Activated CD8-positive, alpha-beta memory T cell treated with anti-CD3 and anti-CD28 coated beads, Interleukin-2, amount 10 ng/mL, durations not matched to agents 7 days and 5 days (primary cell): ENCODE results near the gene CAMTA1. TPM values are rescaled to one million over a fixed set of nuclear protein-coding genes. Genes with fewer than 3 reads are reported as not detected.

Experiments
- ATAC-seq: fragments of 150-1000 bp; cut with Tn5 transposase; one replicate; pipeline ENCODE4 v1.10.0; 2021; ENCODE audit warnings: moderate library complexity
- CTCF ChIA-PET: fragments of 350-600 bp; sonication (Branson Sonifier 250); formaldehyde crosslinking; loops from one replicate; lab custom pipeline; 2021; ENCODE audit warnings: antibody characterized with exemption; lab: Charles Lee
- DNase-seq: peaks from one replicate; pipeline ENCODE4 v3.0.0-alpha.2; 2020
- H3K27ac Mint-ChIP-seq: one replicate; pipeline ENCODE4 v1.8.0; 2021; ENCODE audit warnings: mild to moderate bottlenecking, mixed read lengths
- H3K27me3 Mint-ChIP-seq: one replicate; pipeline ENCODE4 v1.8.0; 2021; ENCODE audit warnings: mixed read lengths
- H3K36me3 Mint-ChIP-seq: one replicate; pipeline ENCODE4 v1.8.0; 2021; ENCODE audit warnings: mild to moderate bottlenecking, mixed read lengths
- H3K4me1 Mint-ChIP-seq: one replicate; pipeline ENCODE4 v1.8.0; 2021; ENCODE audit warnings: mixed read lengths
- H3K4me3 Mint-ChIP-seq: one replicate; pipeline ENCODE4 v1.8.0; 2021; ENCODE audit warnings: mild to moderate bottlenecking, moderate library complexity, mixed read lengths
- H3K9me3 Mint-ChIP-seq: one replicate; pipeline ENCODE4 v1.8.0; 2022; ENCODE audit warnings: low read depth, mixed read lengths
- total RNA-seq, 2 experiments: library from RNA; stranded (reverse); gene quantifications; one replicate each; pipeline ENCODE4 v1.2.3, GENCODE V29; 2021

Gene CAMTA1
- total RNA-seq, 2 experiments from 2014 or later = 42.8 to 43.2 TPM

DNA sequence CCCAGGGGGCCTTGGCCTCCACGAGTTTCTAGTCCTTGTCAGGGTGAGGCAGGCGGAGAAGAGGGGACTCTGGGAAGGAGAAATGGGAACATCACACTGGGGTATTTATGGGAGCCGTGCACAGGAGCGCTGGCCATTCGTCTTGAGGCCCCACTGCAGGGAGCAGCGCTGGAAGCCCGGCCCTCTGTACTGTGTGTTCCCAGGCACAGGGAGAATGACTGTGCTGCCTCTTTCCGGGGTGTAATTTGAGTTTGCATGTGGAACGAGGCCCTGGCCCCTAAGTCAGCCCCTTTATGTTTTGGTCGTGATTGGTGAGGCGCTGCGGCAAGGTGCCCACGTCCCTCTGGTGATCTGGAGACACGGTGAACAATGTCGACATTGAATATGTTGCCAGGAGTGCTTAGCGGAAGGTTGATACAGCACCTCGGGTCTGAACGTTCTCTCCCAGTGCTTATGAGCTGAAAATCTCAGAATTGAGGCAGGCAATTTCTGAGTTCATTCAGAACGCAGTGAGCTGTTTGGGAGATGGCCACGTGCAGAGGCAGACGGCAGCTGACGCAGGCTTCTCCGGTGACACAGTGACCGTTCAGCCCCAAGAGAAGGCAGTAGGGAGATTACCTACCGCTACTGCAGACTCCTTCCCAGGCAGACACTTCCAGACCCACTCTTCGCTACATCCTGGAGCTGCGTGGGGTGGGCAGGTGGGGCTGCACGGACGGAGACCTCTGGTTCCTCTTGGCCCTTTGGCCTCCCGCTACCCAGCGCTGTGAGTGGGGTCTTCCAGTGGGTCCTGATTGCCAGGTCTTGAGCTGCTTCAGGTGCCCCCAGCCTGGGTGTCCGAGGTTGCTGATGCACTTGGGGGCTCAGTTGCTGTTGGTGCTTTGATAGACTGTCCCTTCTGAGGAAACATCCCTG lies 265.8 kb downstream of the CAMTA1 start:
- Mint-ChIP-seq H3K27me3 (no peaks in the 10 kb centered on the region), H3K9me3 (no peaks in the 10 kb centered on the region), H3K36me3 (no peaks in the 10 kb centered on the region), H3K4me1 (no peaks in the 10 kb centered on the region), H3K4me3 (no peak overlapping the region), H3K27ac (no peak overlapping the region)
- ATAC-seq (no peak), DNase-seq (no peak)
- CTCF ChIA-PET = no interaction called here

GRCh38 chr1:7052701-7053100 lies 267.4 kb downstream of the CAMTA1 start:
- no peak overlapping the region for H3K4me3 Mint-ChIP-seq
- no peaks in the 10 kb centered on the region for H3K27me3 Mint-ChIP-seq
- ATAC-seq (no peak), DNase-seq (no peak)
- H3K36me3 Mint-ChIP-seq = no peaks in the 10 kb centered on the region
- CTCF ChIA-PET = no interaction called here
- H3K27ac Mint-ChIP-seq = no peak overlapping the region
- no peaks in the 10 kb centered on the region for H3K4me1 Mint-ChIP-seq
- H3K9me3 Mint-ChIP-seq = no peaks in the 10 kb centered on the region

- Mint-ChIP-seq H3K27ac (no peak overlapping the region), H3K27me3 (no peaks in the 10 kb centered on the region), H3K36me3 (no peaks in the 10 kb centered on the region), H3K4me3 (no peak overlapping the region), H3K9me3 (no peaks in the 10 kb centered on the region), H3K4me1 (no peaks in the 10 kb centered on the region)
- DNase-seq (no peak), ATAC-seq (no peak)
- CTCF ChIA-PET = no interaction called here
Measured at GRCh38 chr1:7060745-7061144, 275.5 kb downstream of the CAMTA1 start.

DNA sequence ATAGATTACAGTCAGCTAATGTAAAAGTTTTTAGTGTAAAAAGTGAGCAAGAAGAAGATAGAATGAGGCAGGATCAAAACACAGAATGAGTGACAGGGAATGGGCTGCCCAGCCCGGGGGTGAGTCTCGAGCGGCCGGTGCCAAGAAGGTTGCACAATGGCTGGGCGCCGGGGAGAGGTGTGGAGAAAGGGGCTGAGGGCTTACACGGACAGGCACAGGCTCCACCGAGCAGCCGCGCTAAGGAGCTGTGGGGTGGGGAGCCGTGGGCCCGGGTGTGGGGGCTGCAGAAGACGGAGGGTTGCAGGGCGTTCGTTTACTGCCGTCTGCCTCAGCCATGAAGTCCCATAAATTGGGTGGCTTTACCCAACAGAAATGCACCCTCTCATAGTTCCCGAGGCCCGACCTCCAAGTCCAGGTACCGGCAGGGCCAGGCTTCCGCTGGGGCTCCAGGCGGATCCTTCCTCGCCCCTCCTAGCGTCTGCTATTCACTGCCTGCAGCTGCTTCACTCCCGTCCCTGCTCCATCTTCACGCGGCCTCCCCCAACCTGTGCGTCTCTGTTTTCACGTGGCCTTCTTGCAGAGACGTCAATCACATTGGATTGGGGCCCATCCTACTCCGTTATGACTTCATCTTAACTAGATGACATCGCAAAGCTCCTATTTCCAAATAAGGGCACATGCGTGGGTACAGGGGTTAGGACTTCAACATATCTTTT lies 277.2 kb downstream of the CAMTA1 start:
- Mint-ChIP-seq H3K36me3 (no peaks in the 10 kb centered on the region), H3K4me3 (no peak overlapping the region), H3K27ac (no peak overlapping the region), H3K4me1 (no peaks in the 10 kb centered on the region), H3K9me3 (no peaks in the 10 kb centered on the region), H3K27me3 (no peaks in the 10 kb centered on the region)
- CTCF ChIA-PET = no interaction called here
- ATAC-seq (no peak), DNase-seq (no peak)

- no peaks in the 10 kb centered on the region for H3K9me3 Mint-ChIP-seq
- H3K4me1 Mint-ChIP-seq = no peaks in the 10 kb centered on the region
- no peak overlapping the region for H3K4me3 Mint-ChIP-seq
- CTCF ChIA-PET = no interaction called here
- no peak overlapping the region for H3K27ac Mint-ChIP-seq
- H3K36me3 Mint-ChIP-seq = no peaks in the 10 kb centered on the region
- DNase-seq = no peak
- ATAC-seq = no peak
- H3K27me3 Mint-ChIP-seq = no peaks in the 10 kb centered on the region
Measured at GRCh38 chr1:7063981-7064380, 278.7 kb downstream of the CAMTA1 start.

GRCh38 chr1:7068552-7068951 lies 283.3 kb downstream of the CAMTA1 start:
- CTCF ChIA-PET = interaction anchor here (0.8 to 3.1 kb wide), 2 partner anchors 26 to 350 kb away, joined by 3 to 12 read pairs; no protein-coding TSS in a partner anchor
- H3K27ac Mint-ChIP-seq = no peak overlapping the region
- H3K4me3 Mint-ChIP-seq = no peak overlapping the region
- peaks cover 2% of the 10 kb centered on the region for H3K4me1 Mint-ChIP-seq
- DNase-seq (no peak), ATAC-seq (no peak)
- H3K9me3 Mint-ChIP-seq = no peaks in the 10 kb centered on the region
- H3K36me3 Mint-ChIP-seq = no peaks in the 10 kb centered on the region
- peaks cover 10% of the 10 kb centered on the region for H3K27me3 Mint-ChIP-seq

DNA sequence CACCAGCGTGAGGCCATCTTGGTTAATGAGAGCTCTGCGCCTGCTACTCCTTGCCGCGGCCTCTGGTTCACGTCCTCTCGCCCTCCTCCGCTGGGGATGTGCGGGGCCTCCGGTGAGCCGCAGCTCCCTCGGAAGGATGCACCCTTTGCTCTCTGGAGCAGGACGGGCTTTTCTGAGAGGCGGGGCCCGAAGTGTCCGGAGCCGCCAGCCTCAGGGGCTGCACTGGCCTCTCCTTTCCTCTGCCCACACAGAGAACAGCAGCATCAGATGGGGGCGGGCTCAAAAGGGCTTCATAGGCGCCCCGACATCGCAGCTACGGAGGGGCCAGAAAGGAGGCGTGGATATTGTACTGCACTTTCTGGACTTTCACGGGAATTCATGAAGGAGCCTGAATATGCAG lies 284.7 kb downstream of the CAMTA1 start:
- no peaks in the 10 kb centered on the region for H3K9me3 Mint-ChIP-seq

DNA sequence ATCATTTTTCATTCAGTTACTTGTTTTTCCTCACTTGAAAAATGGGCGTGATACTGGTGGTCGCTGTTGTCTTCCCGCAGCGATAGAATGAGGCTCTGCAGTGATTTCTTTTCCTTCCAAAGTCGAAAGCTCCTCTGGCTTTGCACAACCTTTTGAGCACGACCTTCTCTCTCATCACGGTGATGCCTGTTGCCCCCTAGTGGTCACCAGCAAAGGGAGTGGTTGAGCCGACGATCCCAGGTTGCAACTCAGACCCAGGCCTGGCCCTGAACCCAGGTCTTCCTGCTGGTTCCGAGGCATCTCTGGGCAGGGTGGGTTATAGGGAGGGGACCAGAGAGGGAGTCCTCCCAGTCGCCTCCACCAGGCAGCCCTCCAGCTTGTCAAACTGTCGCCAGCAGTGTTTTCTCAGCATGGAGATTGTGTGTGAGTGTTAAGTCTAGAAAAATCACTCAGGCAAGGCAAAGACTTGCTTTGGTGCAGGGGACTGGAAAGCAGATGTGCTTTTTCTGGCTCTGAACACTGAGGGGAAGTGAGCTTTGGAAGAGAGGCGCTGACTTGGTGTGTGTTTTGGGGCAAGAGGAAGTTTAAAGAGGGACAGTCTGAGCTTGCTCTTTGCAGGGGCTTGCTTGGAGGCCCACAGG lies 285.3 kb downstream of the CAMTA1 start:
- DNase-seq (peak; percentile 64), ATAC-seq (peak; percentile 67)

More for the DNA sequence above, 284.7 kb downstream of the CAMTA1 start:
- H3K27me3 Mint-ChIP-seq = peaks cover 10% of the 10 kb centered on the region
- no peak overlapping the region for H3K4me3 Mint-ChIP-seq
- DNase-seq (no peak), ATAC-seq (no peak)
- H3K27ac Mint-ChIP-seq = no peak overlapping the region
- peaks cover 2% of the 10 kb centered on the region for H3K4me1 Mint-ChIP-seq
- CTCF ChIA-PET = interaction anchor here (0.6 to 3.1 kb wide), 16 partner anchors 9 to 351 kb away, joined by 3 to 12 read pairs (median 3); no protein-coding TSS in a partner anchor
- H3K36me3 Mint-ChIP-seq = no peaks in the 10 kb centered on the region

DNA sequence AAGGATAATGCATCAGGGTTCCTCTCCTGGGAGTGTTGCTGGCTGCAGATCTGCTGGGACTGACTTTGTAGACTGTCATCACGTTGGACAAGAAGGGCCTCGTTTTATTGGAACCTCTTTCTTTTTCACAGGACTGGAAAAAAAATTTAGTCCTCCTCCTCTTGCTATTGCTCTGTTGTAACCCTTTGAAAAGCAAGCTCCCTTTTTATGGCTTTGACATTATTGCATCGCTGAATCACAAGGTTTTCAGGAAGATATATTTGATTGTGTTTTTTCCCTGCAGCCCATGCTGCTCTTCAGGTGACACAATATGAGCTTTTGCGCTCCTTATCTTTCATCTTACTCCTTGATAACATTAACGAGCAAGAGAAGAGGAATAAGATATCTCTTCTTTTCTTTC lies 290.9 kb downstream of the CAMTA1 start:
- H3K27ac Mint-ChIP-seq = no peak overlapping the region
- CTCF ChIA-PET = no interaction called here
- H3K27me3 Mint-ChIP-seq = no peaks in the 10 kb centered on the region
- no peak overlapping the region for H3K4me3 Mint-ChIP-seq
- no peaks in the 10 kb centered on the region for H3K36me3 Mint-ChIP-seq
- no peaks in the 10 kb centered on the region for H3K4me1 Mint-ChIP-seq
- DNase-seq (no peak), ATAC-seq (no peak)
- no peaks in the 10 kb centered on the region for H3K9me3 Mint-ChIP-seq

More for the DNA sequence above, 285.3 kb downstream of the CAMTA1 start:
- Mint-ChIP-seq H3K27me3 (peaks cover 10% of the 10 kb centered on the region), H3K4me1 (peaks cover 2% of the 10 kb centered on the region), H3K27ac (no peak overlapping the region), H3K4me3 (no peak overlapping the region), H3K9me3 (no peaks in the 10 kb centered on the region), H3K36me3 (no peaks in the 10 kb centered on the region)
- CTCF ChIA-PET = interaction anchor here (0.6 to 3.1 kb wide), 16 partner anchors 8 to 352 kb away, joined by 3 to 12 read pairs (median 3); no protein-coding TSS in a partner anchor

GRCh38 chr1:7076572-7076971 lies 291.3 kb downstream of the CAMTA1 start:
- Mint-ChIP-seq H3K9me3 (no peaks in the 10 kb centered on the region), H3K36me3 (no peaks in the 10 kb centered on the region), H3K4me3 (no peak overlapping the region), H3K4me1 (no peaks in the 10 kb centered on the region), H3K27me3 (no peaks in the 10 kb centered on the region), H3K27ac (no peak overlapping the region)
- no peak for ATAC-seq
- DNase-seq = no peak
- CTCF ChIA-PET = no interaction called here

DNA sequence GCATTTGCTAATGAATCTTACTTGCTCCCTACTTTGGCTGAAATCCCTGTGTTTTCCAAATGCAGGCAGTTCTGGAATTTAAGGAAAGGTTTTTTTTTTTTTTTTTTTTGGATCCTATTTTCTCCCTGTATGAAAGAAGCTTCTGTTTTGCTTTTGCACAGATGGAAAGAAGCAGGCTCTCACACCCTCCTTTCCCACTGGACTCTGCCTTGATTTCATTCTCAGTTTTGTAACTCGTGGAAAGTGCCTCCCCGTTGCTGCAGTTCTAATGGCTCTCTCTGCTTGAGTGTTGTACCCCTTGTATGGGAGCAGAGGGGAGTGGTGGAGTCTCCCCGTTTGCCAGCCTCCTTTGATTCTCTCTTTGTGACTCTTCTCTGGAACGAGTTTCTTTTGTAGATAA lies 291.9 kb downstream of the CAMTA1 start:
- Mint-ChIP-seq H3K36me3 (no peaks in the 10 kb centered on the region), H3K4me3 (no peak overlapping the region), H3K27me3 (no peaks in the 10 kb centered on the region), H3K27ac (no peak overlapping the region), H3K9me3 (no peaks in the 10 kb centered on the region), H3K4me1 (no peaks in the 10 kb centered on the region)
- ATAC-seq (no peak), DNase-seq (no peak)
- CTCF ChIA-PET = no interaction called here

- ATAC-seq (no peak), DNase-seq (no peak)
- Mint-ChIP-seq H3K36me3 (no peaks in the 10 kb centered on the region), H3K27ac (no peak overlapping the region), H3K4me1 (no peaks in the 10 kb centered on the region), H3K4me3 (no peak overlapping the region), H3K9me3 (no peaks in the 10 kb centered on the region), H3K27me3 (no peaks in the 10 kb centered on the region)
- CTCF ChIA-PET = interaction anchor here (1.4 kb wide), 1 partner anchor 8 kb away, joined by 6 read pairs; no protein-coding TSS in a partner anchor
Measured at GRCh38 chr1:7077970-7078369, 292.7 kb downstream of the CAMTA1 start.

- H3K4me3 Mint-ChIP-seq = no peak overlapping the region
- no peak overlapping the region for H3K27ac Mint-ChIP-seq
- H3K36me3 Mint-ChIP-seq = no peaks in the 10 kb centered on the region
- H3K9me3 Mint-ChIP-seq = no peaks in the 10 kb centered on the region
- DNase-seq = no peak
- H3K27me3 Mint-ChIP-seq = no peaks in the 10 kb centered on the region
- ATAC-seq = no peak
- no peaks in the 10 kb centered on the region for H3K4me1 Mint-ChIP-seq
- CTCF ChIA-PET = no interaction called here
Measured at GRCh38 chr1:7079637-7080036, 294.4 kb downstream of the CAMTA1 start.
